Measurements from ENCODE around the gene RYR2. TPM values are rescaled to one million over a fixed set of nuclear protein-coding genes. Genes with fewer than 3 reads are reported as not detected.

Gene RYR2
- total RNA-seq, 4 donors from 2014 or later = 0.88 to 8.4 (median 5.5) TPM

GRCh38 chr1:237712082-237712481 is 670.1 kb downstream of the RYR2 start:
- Histone ChIP-seq H3K36me3 (no peaks in the 10 kb centered on the region), H3K27ac (no peak overlapping the region), H3K9me3 (no peaks in the 10 kb centered on the region), H3K27me3 (no peaks in the 10 kb centered on the region), H3K4me3 (no peak overlapping the region), H3K4me1 (no peaks in the 10 kb centered on the region)
- TF ChIP-seq CTCF (IDR thresholded peaks at IDR 0.05) = no peak
- no peak for TF ChIP-seq POLR2A (IDR thresholded peaks at IDR 0.05)
- intact Hi-C loops (cut with DNase I; ENCODE audit: low total_unique reads) = no loop called here
- no peak for DNase-seq

- H3K9me3 ChIP-seq = no peaks in the 10 kb centered on the region
- H3K27me3 ChIP-seq = no peaks in the 10 kb centered on the region
- intact Hi-C loops (cut with DNase I; ENCODE audit: low total_unique reads) = no loop called here
- TF ChIP-seq CTCF (IDR thresholded peaks at IDR 0.05) (no peak), POLR2A (IDR thresholded peaks at IDR 0.05) (no peak)
- H3K27ac ChIP-seq = no peak overlapping the region
- DNase-seq = no peak
- no peaks in the 10 kb centered on the region for H3K4me1 ChIP-seq
- H3K4me3 ChIP-seq = no peak overlapping the region
- no peaks in the 10 kb centered on the region for H3K36me3 ChIP-seq
Measured at GRCh38 chr1:237712586-237713157, 670.7 kb downstream of the RYR2 start.

- no peak for TF ChIP-seq CTCF (IDR thresholded peaks at IDR 0.05)
- TF ChIP-seq POLR2A (IDR thresholded peaks at IDR 0.05) = no peak
- intact Hi-C loops (cut with DNase I; ENCODE audit: low total_unique reads) = no loop called here
- H3K27ac ChIP-seq = no peak overlapping the region
- no peaks in the 10 kb centered on the region for H3K9me3 ChIP-seq
- no peaks in the 10 kb centered on the region for H3K27me3 ChIP-seq
- H3K4me1 ChIP-seq = no peaks in the 10 kb centered on the region
- no peak overlapping the region for H3K4me3 ChIP-seq
- DNase-seq = no peak
- no peaks in the 10 kb centered on the region for H3K36me3 ChIP-seq
Measured at GRCh38 chr1:237713916-237714315, 671.9 kb downstream of the RYR2 start.

GRCh38 chr1:237717106-237717505 is 675.1 kb downstream of the RYR2 start:
- intact Hi-C loops (cut with DNase I; ENCODE audit: low total_unique reads) = no loop called here
- TF ChIP-seq POLR2A (IDR thresholded peaks at IDR 0.05) = no peak
- TF ChIP-seq CTCF (IDR thresholded peaks at IDR 0.05) = no peak
- no peak overlapping the region for H3K27ac ChIP-seq

GRCh38 chr1:237730826-237731350 is 688.9 kb downstream of the RYR2 start:
- Histone ChIP-seq H3K36me3 (no peaks in the 10 kb centered on the region), H3K4me3 (no peak overlapping the region), H3K4me1 (no peaks in the 10 kb centered on the region), H3K27ac (no peak overlapping the region), H3K27me3 (peaks cover 0 to 3% of the 10 kb centered on the region in 2 donors), H3K9me3 (no peaks in the 10 kb centered on the region)
- TF ChIP-seq CTCF (IDR thresholded peaks at IDR 0.05) (no peak), POLR2A (IDR thresholded peaks at IDR 0.05) (no peak)
- intact Hi-C loops (cut with DNase I; ENCODE audit: low total_unique reads) = no loop called here
- DNase-seq = no peak

More at GRCh38 chr1:237717106-237717505, 675.1 kb downstream of the RYR2 start:
- Histone ChIP-seq H3K4me3 (no peak overlapping the region), H3K9me3 (peaks cover 0 to 2% of the 10 kb centered on the region in 2 donors), H3K36me3 (no peaks in the 10 kb centered on the region), H3K4me1 (no peaks in the 10 kb centered on the region), H3K27me3 (no peaks in the 10 kb centered on the region)
- no peak for DNase-seq
